ENCODE results near the gene EVA1A.
"Not testable (repeated sequence)": the region's sequence is repeated elsewhere in the genome, so short reads cannot be mapped to it uniquely, and the experiment has no call there.

Gene EVA1A

GRCh38 chr2:75484840-75485239 lies 75.9 kb downstream of the EVA1A start:
- DNase-seq (ENCODE audit: insufficient read length) (no peak), FAIRE-seq (no peak)
- TF ChIP-seq POLR2A (IDR thresholded peaks at IDR 0.05; ENCODE audit: low read depth, low read length) = no peak
- TF ChIP-seq POLR2AphosphoS5 (IDR thresholded peaks at IDR 0.05; ENCODE audit: low read depth, low read length) = no peak

GRCh38 chr2:75483878-75484277 lies 76.9 kb downstream of the EVA1A start:
- FAIRE-seq (no peak), DNase-seq (ENCODE audit: insufficient read length) (no peak)
- TF ChIP-seq TAF1 (IDR thresholded peaks at IDR 0.05; ENCODE audit: borderline replicate concordance, low read depth, low read length) (no peak), POLR2AphosphoS5 (IDR thresholded peaks at IDR 0.05; ENCODE audit: low read depth, low read length) (no peak), POLR2A (IDR thresholded peaks at IDR 0.05; ENCODE audit: low read depth, low read length) (no peak)

- TF ChIP-seq POLR2A (IDR thresholded peaks at IDR 0.05; ENCODE audit: low read depth, low read length) (no peak), TAF1 (IDR thresholded peaks at IDR 0.05; ENCODE audit: borderline replicate concordance, low read depth, low read length) (no peak), POLR2AphosphoS5 (IDR thresholded peaks at IDR 0.05; ENCODE audit: low read depth, low read length) (no peak)
- FAIRE-seq = no peak
- no peak for DNase-seq (ENCODE audit: insufficient read length)
Measured at GRCh38 chr2:75482398-75482797, 78.3 kb downstream of the EVA1A start.

DNA sequence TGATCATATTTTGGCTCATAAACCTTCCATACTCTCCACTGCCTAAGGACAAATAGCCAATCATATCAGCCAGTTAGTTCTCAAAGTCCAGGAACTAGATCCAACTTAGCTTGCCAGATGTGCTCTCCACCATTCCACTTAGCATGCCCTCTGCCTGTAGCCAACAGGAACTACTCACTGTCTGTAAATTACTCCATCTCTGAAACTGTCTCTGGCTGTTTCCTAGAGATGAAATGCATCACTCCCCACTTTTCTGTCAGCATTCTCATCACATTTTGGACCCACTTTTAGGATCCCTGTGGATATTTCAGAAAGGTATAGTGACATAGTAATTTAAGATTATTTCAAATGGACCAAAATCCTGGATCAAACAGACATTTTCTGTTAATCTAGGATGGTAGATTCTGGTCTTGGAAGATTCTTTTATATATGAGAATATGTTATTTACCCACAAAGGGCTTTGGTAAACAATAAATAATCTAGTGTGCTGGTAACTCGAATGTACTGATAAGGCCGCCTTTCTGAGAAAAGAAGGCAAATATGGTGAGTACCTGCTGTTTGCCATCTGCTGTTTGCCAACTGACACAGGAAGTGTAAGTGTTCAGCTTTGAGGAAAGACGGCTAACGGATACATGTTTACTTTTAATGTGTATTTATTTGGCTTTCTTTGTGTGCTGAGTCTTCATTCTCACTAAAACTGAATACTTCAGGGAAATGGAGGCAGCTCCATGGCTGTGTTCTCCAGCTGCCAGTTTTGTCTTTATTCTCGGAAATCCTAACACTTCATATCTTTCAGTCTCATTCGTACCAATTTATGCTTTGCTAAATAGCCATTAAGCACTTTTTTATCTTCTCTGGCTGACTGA lies 79.5 kb downstream of the EVA1A start:
- no peak for DNase-seq (ENCODE audit: insufficient read length)
- FAIRE-seq = no peak
- TF ChIP-seq POLR2AphosphoS5 (IDR thresholded peaks at IDR 0.05; ENCODE audit: low read depth, low read length) = no peak
- no peak for TF ChIP-seq TAF1 (IDR thresholded peaks at IDR 0.05; ENCODE audit: borderline replicate concordance, low read depth, low read length)
- TF ChIP-seq POLR2A (IDR thresholded peaks at IDR 0.05; ENCODE audit: low read depth, low read length) = no peak

DNA sequence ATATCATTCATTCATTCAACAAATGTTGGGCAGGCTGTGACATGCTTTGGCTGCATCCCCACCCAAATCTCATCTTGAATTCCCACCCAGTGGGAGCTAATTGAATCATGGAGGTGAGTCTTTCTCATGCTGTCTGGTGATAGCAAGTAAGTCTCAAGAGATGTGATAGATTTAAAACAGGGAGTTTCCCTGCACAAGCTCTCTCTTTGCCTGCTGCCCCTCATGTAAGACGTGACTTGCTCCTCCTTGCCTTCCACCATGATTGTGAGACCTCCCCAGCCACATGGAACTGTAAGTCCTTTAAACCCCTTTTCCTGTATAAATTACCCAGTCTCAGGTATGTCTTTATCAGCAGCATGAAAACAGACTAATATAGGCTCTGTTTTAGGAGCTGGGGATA lies 83.0 kb downstream of the EVA1A start:
- not testable (repeated sequence) for DNase-seq (ENCODE audit: insufficient read length); FAIRE-seq

DNA sequence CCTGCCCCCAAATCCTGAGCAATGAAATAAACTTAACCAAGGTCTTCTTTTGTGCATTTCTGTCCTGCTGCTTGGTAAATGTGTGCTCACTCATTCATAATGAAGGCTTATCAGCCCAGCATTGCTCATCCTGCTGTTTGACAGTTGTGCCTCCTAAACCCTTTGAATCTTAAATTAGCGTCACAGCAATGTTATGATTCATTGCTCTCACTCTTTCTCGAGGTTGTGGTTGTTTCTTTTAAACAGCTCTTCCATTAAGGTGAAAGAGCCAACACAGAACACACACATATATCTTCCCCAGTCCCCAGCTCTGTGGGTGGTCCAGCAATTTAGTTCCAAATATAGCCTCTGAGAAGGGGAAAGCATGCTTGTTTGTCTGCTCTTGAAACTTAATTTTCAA lies 84.0 kb downstream of the EVA1A start:
- TF ChIP-seq POLR2A (IDR thresholded peaks at IDR 0.05; ENCODE audit: low read depth, low read length) (no peak), TAF1 (IDR thresholded peaks at IDR 0.05; ENCODE audit: borderline replicate concordance, low read depth, low read length) (no peak), POLR2AphosphoS5 (IDR thresholded peaks at IDR 0.05; ENCODE audit: low read depth, low read length) (no peak)
- DNase-seq (ENCODE audit: insufficient read length) = no peak
- FAIRE-seq = no peak

GRCh38 chr2:75475976-75476375 lies 84.8 kb downstream of the EVA1A start:
- TF ChIP-seq POLR2AphosphoS5 (IDR thresholded peaks at IDR 0.05; ENCODE audit: low read depth, low read length) = no peak
- TF ChIP-seq POLR2A (IDR thresholded peaks at IDR 0.05; ENCODE audit: low read depth, low read length) = no peak
- TF ChIP-seq TAF1 (IDR thresholded peaks at IDR 0.05; ENCODE audit: borderline replicate concordance, low read depth, low read length) = no peak

GRCh38 chr2:75475049-75475448 lies 85.7 kb downstream of the EVA1A start:
- TF ChIP-seq POLR2AphosphoS5 (IDR thresholded peaks at IDR 0.05; ENCODE audit: low read depth, low read length) (no peak), TAF1 (IDR thresholded peaks at IDR 0.05; ENCODE audit: borderline replicate concordance, low read depth, low read length) (no peak), POLR2A (IDR thresholded peaks at IDR 0.05; ENCODE audit: low read depth, low read length) (no peak)
- DNase-seq (ENCODE audit: insufficient read length) (no peak), FAIRE-seq (no peak)

More at GRCh38 chr2:75475976-75476375, 84.8 kb downstream of the EVA1A start:
- DNase-seq (ENCODE audit: insufficient read length) = no peak
- FAIRE-seq = no peak

DNA sequence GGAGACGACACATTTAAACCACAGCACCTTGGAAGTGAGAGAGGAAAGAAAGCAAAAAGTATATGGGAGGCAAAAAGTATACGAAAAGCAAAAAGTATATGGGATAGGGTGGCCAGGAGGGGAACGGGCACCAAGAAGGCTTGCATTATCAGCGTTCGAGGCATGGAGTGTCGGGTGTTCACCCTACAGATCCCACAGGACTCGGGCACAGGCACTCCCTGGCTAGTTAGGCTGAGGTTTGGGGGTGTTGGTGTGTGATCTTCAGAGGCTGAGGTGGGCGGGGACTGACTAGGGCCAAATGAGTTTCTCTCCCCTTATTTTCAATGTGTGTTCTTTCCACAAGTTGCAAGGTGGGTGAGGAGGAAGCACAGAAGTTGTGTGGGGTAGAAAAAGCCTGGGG lies 86.6 kb downstream of the EVA1A start:
- no peak for TF ChIP-seq POLR2AphosphoS5 (IDR thresholded peaks at IDR 0.05; ENCODE audit: low read depth, low read length)
- no peak for TF ChIP-seq POLR2A (IDR thresholded peaks at IDR 0.05; ENCODE audit: low read depth, low read length)
- no peak for TF ChIP-seq TAF1 (IDR thresholded peaks at IDR 0.05; ENCODE audit: borderline replicate concordance, low read depth, low read length)
- FAIRE-seq (no peak), DNase-seq (ENCODE audit: insufficient read length) (no peak)

- DNase-seq (ENCODE audit: insufficient read length) (no peak), FAIRE-seq (peak; percentile 50)
- TF ChIP-seq POLR2A (IDR thresholded peaks at IDR 0.05; ENCODE audit: low read depth, low read length) (no peak), TAF1 (IDR thresholded peaks at IDR 0.05; ENCODE audit: borderline replicate concordance, low read depth, low read length) (no peak), POLR2AphosphoS5 (IDR thresholded peaks at IDR 0.05; ENCODE audit: low read depth, low read length) (no peak)
Measured at GRCh38 chr2:75466708-75467311, 93.9 kb downstream of the EVA1A start.

- FAIRE-seq (no peak), DNase-seq (ENCODE audit: insufficient read length) (no peak)
- TF ChIP-seq POLR2A (IDR thresholded peaks at IDR 0.05; ENCODE audit: low read depth, low read length) (no peak), TAF1 (IDR thresholded peaks at IDR 0.05; ENCODE audit: borderline replicate concordance, low read depth, low read length) (no peak), POLR2AphosphoS5 (IDR thresholded peaks at IDR 0.05; ENCODE audit: low read depth, low read length) (no peak)
Measured at GRCh38 chr2:75465317-75465984, 95.3 kb downstream of the EVA1A start.

All from GM12892 (cell line).